ENCODE results near the gene MAP3K10. TPM values are rescaled to one million over a fixed set of nuclear protein-coding genes. Genes with fewer than 3 reads are reported as not detected.
A peak's percentile ranks its signal among the peaks of the same experiment; 100 is the strongest.

Gene MAP3K10
- total RNA-seq, 1 donor from 2014 or later = 17.2 TPM

GRCh38 chr19:40238775-40239174 is 47.5 kb downstream of the MAP3K10 start:
- intact Hi-C loops (cut with DNase I) = no loop called here
- no peak for DNase-seq
- no peaks in the 10 kb centered on the region for H3K27me3 ChIP-seq

DNA sequence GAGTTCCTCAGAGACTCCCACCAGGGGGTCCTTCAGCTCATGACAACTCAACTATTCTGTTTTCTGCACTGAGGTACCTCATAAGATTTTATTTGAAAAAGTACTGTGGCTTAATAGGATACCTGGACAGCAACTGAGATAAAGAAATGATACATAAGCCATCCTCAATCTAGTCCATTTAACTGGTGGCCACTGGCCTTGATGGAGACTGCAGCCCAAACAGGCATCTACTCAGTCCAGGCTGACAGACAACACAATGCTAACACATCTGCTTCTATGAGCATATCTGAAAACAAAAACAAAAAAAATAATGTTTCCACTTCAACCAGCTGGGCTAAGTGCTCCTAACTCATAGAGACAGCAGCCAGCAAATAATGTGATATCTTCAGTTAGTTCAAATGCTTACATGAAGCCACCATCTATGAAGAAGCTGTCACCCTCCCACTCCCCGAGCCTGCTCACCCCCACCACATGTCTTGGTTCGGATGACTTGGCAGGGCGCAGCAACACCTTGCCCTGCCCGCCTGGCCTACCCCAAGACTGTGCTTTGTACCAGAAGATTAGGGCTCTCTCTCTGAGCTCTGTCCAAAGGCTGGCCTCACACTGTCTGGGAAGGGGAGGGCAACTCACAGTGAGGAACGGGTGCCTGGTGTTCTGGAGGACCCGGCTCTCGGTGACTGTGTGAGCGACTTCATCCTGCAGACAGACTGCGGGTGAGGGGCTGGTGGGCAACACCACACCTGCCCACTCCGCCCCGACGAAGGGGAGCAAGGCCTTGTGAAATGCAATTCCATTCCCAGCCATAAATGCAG is 48.4 kb downstream of the MAP3K10 start:
- Histone ChIP-seq H3K9me3 (no peaks in the 10 kb centered on the region), H3K4me1 (peaks cover 14% of the 10 kb centered on the region), H3K36me3 (peaks cover 66% of the 10 kb centered on the region), H3K27ac (no peak overlapping the region), H3K4me3 (no peak overlapping the region), H3K27me3 (no peaks in the 10 kb centered on the region)
- no peak for ATAC-seq
- no peak for DNase-seq
- intact Hi-C loops (cut with DNase I) = no loop called here
- no peak for TF ChIP-seq CTCF (IDR thresholded peaks at IDR 0.05)

More at GRCh38 chr19:40238775-40239174, 47.5 kb downstream of the MAP3K10 start:
- H3K4me3 ChIP-seq = no peak overlapping the region
- no peak overlapping the region for H3K27ac ChIP-seq
- no peaks in the 10 kb centered on the region for H3K9me3 ChIP-seq
- H3K36me3 ChIP-seq = peaks cover 69% of the 10 kb centered on the region
- no peak for ATAC-seq
- peaks cover 13% of the 10 kb centered on the region for H3K4me1 ChIP-seq
- no peak for TF ChIP-seq CTCF (IDR thresholded peaks at IDR 0.05)

GRCh38 chr19:40240332-40240731 is 49.1 kb downstream of the MAP3K10 start:
- Histone ChIP-seq H3K36me3 (peaks cover 59% of the 10 kb centered on the region), H3K4me3 (no peak overlapping the region), H3K27ac (no peak overlapping the region), H3K9me3 (no peaks in the 10 kb centered on the region), H3K4me1 (peaks cover 21% of the 10 kb centered on the region), H3K27me3 (no peaks in the 10 kb centered on the region)
- TF ChIP-seq CTCF (IDR thresholded peaks at IDR 0.05) = no peak
- ATAC-seq = no peak
- DNase-seq = no peak
- intact Hi-C loops (cut with DNase I) = no loop called here

- Histone ChIP-seq H3K36me3 (peaks cover 49% of the 10 kb centered on the region), H3K27me3 (no peaks in the 10 kb centered on the region), H3K27ac (no peak overlapping the region), H3K9me3 (no peaks in the 10 kb centered on the region), H3K4me1 (peaks cover 25% of the 10 kb centered on the region), H3K4me3 (no peak overlapping the region)
- no peak for TF ChIP-seq CTCF (IDR thresholded peaks at IDR 0.05)
- ATAC-seq (no peak), DNase-seq (no peak)
- intact Hi-C loops (cut with DNase I) = no loop called here
Measured at GRCh38 chr19:40241125-40241808, 50.0 kb downstream of the MAP3K10 start.

DNA sequence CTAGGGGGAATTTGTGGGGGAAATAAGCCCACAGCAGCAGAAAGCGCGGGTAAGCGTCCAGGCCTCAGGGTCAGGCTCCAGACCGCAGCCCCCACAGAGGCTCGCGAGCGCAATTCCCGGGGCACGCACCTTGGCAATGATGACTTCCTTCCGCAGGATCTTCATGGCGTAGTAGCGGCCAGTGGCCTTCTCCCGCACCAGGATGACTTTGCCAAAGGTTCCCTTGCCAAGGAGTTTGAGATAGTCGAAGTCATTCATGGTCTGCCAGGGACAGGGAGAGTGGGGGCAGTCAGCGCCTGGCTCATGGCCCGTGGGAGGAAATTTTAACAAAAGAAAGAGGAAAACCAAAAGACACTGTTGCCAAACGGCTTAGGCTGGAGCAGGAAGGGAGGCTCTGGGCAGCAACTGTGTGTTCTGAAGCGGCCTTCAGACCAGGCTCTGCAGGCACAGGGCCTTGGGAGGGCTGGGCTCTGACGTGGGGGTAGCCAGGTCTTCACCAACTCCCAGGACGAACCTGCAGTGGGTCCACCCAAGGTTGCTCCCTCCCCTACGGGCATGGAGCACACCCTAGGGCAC is 50.7 kb downstream of the MAP3K10 start:
- no peaks in the 10 kb centered on the region for H3K9me3 ChIP-seq
- no peak for TF ChIP-seq CTCF (IDR thresholded peaks at IDR 0.05)
- H3K4me3 ChIP-seq = no peak overlapping the region
- H3K36me3 ChIP-seq = peaks cover 43% of the 10 kb centered on the region
- DNase-seq (no peak), ATAC-seq (peak; percentile 58)
- H3K27me3 ChIP-seq = no peaks in the 10 kb centered on the region
- H3K27ac ChIP-seq = peak overlapping the region; percentile 55
- intact Hi-C loops (cut with DNase I) = no loop called here
- peaks cover 25% of the 10 kb centered on the region for H3K4me1 ChIP-seq

Measured in upper lobe of right lung (tissue), 1 donor.